GM21619 (cell line): Measurements from ENCODE around the gene PREX1.
"Not testable (repeated sequence)": the region's sequence is repeated elsewhere in the genome, so short reads cannot be mapped to it uniquely, and the experiment has no call there.

Source experiments
- ATAC-seq: cut with Tn5 transposase; IDR thresholded peaks from one replicate; pipeline ENCODE4 v1.9.1; 2021; ENCODE audit not compliant: unreplicated experiment

Gene PREX1

DNA sequence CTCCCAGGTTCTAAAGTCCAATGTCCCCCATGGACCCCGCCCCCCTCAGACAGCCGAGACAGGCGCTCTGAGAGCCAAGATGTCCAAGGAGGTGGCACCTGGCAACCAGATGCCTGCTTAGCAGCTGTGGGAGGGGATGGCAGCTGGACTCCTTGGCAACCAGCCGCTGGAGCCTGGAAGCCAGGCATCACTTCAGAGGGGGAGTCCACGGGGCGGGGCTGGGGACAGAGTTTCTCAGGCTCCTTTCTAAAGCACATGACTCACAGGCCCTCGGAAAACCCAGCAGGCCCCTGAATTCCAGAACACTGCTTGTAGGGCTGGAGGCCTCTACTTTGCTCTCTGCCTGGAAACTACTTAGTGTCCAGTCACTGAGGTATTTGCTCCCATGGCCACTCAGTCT lies 51.5 kb downstream of the PREX1 start:
- no peak for ATAC-seq

DNA sequence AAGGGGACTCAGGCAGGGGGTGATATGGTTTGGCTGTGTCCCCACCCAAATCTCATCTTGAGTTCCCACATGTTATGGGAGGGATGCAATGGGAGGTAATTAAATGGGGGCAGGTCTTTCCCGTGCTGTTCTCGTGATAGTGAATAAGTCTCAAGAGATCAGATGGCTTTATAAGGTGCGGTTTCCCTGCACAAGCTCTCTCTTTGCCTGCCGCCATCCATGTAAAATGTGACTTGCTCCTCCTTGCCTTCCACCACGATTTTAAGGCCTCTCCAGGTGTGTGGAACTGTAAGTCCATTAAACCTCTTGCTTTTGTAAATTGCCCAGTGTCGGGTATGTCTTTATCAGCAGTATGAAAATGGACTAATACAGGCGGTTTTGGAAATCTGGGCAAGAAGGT lies 52.3 kb downstream of the PREX1 start:
- ATAC-seq = not testable (repeated sequence)

DNA sequence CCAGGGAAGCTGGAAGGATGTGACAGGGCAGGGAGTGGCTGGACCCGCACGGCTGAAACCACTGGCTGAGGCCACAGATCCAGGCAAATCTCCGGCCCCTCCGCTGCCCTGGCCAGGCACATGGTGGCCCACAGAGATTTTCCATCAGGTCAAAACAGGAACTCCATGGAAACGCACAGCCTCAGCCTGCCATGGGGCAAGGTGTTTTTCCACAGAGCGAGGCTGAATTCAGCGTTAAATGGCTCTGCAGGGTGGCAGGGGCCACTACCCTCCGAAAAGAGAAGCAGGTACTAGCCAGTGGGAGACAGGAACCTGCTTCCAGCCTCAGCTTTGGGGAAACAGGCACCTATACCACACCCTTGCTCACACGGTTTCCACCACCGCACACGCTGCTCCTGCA lies 53.1 kb downstream of the PREX1 start:
- no peak for ATAC-seq

DNA sequence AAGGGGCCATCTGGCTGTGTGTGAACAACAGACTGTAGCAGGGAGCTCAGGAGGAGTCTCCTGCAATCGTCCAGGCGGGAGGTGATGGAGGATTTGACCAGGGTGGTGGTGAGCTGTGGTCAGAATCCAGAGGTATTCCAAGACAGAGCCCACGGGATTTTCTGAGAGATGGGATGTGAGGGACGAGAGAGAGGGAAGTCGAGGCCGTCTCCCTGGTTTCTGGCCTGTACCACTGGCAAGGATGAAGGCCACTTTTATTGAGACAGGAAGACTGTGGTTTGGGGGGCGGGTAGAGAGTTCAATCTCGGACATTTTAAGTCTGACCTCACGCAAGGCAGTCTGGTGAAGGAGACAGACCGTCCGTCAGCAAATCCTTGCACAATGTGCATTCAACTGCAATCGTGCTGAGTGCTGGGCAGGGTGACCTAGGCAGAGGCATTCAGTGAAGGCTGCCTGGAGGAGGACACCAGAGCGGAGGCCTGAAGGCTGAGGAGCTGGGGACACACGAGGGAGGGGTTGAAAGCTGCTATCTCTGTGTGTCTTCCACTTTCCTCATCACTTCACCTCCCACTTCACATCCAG lies 53.9 kb downstream of the PREX1 start:
- no peak for ATAC-seq

DNA sequence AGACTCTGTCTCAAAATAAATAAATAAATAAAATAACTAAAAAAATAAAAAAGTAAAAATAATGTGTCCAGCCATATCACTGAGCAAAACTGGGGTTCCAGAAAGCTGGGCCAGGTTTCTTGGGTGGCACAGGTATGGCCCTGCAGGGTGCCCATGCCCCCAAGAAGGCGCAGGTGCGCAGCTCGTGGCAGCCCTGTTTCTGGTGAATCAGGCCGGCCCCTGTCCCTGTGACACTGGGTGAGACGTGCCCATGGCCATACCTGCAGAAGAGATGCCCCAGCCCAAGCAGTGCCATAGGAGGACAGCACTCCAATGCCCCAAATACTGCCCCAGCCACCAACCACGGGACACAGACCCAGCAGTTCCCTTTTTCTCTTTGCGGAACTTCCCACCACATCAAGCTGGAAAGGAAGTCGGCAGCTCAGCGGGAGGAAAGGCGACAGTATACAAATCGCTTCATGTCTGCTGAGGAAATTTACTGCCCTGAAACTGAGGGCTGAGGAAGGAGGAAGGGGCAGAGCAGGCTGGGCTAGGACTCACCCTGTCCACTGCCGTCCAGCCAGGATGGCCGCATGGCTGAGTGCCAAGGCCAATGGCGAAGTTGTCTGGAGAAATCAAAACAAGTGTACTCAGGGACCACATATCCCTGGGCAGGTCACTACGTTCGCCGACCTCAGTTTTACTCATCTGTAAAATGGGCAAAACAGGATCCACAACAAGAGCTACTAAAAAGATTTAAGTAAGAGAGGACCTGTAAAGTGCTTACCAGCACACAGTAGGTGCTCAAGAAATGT lies 55.4 kb downstream of the PREX1 start:
- no peak for ATAC-seq

DNA sequence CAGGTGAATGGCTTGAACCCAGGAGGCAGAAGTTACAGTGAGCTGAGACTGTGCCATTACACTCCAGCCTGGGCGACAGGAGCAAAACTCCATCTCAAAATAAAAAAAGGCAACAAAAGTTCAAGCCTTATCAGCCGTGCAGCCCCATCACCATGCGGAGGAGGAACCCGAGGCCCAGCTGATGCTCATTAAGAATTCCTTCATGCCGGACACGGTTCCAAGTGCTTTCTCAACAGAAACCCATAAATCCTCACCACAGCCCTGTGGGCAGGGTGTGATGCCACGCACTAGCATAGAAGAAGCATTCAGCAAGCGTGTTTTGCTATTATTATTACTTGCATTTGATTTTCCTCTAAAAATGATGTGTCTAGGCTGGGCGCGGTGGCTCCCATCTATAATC lies 56.3 kb downstream of the PREX1 start:
- ATAC-seq = no peak

DNA sequence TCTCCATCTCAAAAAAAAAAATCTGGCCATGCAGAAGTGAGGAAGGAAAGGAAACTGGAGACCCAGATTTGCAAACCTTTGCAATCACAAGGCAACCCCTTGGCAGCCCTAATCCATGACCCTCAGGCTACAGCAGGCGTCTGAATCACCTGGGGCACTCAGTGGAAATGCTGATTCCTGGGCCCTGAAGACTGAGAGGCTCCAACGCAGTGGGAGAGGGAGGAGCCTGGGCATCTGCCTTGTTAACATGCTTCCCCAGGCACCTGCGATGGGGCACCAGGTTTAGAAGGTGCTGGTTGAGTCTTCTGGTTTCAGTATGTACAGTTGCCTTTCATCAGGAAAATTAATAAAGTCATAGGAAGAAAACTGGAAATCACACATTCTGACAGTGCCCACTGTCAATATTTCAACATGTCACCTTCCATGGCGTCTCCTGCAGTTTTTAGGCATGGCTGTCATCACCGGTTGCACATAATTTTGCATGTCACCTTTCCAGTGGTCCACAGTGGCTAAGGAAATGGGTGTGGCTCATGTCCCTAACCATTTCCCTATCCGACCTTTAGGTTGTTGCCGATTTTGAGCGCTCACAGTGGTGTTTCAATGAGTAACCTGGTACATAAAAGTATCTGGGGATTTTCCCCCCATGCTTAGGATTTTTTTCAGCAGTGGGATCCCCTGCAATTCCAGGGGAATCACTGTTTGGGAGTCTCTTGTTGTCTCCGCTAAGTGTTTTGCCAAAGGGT lies 56.9 kb downstream of the PREX1 start:
- no peak for ATAC-seq

DNA sequence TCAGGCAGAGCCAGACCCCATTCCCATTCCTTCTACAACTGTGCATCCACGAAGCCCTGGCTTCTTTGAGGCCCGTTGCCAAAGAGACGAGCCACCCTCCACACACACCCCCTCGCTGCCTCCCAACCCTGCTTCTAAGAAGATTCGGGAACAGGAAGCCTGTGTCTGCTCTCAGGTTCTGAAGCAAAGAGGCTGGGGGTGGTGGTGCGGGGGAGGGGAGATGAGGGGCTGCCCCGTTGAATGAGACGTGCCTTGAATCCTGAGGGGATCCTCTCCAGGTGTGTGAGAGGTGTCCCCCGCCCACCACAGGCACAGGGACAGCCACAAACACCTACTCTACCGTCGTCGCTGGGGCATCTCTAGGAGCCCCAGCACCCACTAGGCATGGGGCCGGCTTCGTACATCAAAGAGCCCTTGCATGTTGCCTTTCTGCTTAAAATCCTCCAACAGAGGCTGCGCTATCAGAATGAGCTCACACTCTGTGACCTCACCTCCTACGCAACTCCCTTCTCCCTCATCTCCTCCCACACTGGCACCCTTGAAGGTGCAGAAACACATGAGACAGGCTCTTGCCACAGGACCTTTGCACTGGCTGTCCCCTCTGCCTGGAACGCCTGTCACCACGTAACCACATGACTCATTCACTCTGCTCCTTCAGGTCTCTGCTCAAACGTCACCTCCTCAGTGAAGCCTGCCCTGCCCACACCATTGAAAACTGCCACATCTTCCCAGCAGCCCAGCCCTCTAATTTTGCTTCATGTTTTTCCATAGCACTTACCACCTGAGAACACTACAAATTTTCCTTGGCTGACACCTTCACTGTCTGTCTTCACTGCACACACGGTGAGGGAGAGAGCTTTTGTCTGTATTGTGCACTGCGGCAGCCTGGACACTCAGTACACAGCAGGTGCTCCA lies 58.5 kb downstream of the PREX1 start:
- no peak for ATAC-seq

DNA sequence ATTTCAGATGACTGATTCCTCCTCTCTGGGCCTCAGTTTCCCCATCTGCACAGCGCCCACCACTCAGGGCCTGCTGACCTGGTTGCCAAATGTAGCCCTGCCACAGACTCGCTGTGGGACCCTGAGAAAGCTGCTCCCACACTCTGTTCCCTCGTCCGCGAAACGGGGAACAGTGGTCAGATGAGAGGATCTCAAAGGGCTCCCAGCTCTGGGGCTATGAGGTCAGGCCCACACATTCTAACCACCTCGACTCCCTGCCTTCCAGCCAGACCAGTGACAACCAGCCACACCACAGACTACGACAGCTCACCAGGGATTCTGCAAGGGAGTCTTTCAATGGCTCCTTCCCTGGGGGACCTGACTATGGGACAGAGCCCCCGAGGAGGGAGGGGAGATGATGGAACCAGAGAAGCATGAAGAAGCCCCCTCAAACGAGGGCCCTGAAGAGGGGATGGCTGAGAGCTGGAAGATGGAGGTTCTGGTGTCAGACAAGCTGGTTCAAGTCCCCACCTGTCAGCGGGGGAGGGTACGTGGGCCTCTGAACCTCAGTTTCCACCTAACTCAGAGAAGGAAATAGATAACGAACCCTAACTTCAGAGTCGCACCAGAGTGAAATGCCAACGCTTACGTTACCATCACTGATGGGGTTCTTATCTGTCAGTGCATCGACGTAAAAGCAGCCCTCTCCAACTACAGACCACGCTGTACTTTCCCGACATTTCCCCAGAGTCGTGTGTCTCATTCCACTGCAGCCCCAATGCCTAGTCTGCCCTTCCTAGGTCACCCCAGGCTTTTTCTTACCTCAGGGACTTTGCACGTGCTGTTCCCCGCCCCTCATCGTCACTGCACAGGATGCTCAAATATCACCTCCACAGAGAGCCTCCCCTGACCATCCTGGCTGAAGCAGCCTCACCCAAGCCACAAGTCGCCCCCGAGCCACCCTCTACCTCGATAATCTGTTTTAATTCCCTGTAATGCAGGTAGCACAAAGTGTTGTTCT lies 60.5 kb downstream of the PREX1 start:
- no peak for ATAC-seq

DNA sequence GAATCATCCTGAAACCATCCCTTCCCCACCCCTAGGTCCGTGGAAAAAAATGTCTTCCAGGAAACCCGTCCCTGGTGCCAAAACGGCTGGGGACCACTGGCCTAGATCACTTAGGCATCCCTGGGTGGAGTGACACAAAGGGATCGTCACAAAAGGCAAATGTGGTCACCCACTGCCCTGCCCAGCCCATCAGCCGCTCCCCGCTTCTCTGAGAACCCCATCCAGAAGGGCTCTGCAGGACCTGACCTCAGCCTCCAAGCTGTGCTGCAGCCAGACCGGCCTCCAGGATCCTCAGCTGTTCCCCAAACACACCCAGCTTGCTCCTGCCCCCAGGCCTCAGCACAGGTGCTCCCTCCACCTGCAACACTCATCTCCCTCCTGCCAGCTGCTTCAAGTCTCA lies 61.6 kb downstream of the PREX1 start:
- no peak for ATAC-seq

DNA sequence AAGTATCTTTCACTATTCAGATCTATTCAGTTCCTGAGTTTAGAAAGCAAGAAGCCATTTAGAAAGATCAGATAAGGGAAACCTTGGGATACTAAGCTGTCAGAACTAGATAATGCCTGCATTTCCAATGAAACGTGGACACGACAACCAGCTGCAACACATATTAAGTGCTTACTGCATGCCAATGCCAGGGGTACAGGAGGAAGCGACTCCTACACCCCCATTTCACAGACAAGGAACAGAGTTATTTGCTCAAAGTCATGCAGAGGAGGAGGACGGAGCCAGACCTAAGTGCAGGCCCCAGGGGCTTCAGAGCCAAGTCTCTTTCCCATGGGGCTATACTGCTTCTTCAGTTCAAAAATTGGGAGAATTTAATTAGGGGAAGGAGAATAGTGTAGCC lies 62.4 kb downstream of the PREX1 start:
- ATAC-seq = no peak

DNA sequence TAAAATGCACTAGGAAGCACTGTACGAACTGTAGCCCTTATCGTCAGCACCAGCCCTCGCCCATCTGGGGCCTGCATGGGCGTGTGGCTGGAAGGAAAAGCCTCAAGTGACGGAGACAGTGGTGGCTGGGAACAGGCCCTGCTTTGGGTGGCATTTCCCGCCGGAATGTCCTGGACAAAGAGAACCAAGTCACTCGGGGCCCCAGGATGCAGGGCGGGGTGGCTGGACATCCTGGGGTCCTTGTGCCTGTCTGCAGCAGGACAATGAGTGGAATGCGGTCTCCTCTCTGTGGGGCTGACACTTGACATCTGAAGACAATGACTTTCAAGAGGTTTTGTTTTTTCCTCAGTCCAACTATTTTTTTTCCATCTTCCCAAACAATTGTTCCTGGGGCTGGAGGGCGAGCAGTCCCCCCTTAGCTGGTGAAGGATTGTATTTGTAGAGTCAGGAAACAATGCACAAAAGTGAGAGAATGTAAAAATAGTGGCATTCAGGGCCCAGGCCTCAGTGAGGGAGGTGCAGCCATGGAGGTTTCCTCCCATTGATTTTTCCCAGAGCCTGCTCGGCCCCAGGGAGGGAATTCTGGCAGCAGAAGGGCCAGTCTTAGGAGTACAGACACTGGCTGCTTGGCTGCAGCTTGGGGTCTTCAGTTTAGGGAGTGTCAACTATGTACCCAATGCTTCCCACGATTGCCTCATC lies 64.4 kb downstream of the PREX1 start:
- ATAC-seq = no peak

DNA sequence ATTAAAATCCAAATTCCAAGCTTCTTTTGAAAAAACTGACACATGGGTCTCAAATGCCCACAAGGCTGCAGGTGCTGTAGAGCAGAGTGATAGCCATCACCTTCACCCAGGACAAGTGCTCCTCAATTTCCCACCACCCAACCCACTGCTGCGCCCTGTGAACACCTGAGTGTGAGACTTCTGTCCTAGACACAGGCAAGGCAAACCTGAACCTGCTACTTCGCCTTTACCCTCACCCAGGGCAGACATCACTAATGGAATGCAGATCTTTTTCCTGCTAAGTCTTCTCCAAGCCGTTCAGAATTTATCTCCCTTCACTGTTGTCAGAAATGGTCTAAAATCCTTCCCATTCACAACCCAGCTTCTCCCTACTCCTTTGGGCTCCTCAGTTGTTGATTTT lies 65.9 kb downstream of the PREX1 start:
- no peak for ATAC-seq

DNA sequence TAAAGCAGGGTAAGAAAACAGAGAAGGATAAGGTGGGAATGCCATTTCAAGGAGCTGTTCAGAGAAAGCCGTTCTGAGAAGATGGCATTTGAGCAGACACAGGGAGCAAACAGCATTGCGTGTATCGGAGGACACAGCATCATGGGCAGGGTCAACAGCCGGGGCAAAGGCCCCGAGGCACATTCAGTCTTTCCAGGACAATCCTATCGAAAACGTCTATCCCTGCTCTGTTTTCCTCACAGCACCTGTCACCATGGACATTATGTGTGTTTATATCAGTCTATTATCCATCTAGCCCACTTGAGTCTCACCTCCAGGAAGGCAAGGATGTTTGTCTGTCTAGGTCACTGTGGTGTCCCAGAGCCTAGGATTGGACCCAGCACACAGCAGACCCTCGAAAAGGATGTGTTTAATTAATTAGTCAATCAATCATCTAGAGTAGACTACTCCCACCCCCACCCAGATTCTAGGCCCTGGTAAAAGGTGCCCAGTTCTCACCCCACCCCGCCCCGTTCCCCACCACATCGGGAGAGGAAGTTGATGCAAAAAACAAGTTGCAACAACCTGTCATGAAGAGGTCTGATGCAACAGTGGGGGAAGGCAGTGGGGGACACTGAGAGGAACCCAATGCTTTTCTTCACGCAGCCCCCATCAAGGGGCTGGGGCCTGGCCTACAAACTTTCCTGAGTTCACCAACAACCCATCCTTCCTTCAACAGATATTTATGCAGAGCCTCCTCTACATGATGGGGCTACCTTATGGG lies 66.6 kb downstream of the PREX1 start:
- ATAC-seq = no peak

DNA sequence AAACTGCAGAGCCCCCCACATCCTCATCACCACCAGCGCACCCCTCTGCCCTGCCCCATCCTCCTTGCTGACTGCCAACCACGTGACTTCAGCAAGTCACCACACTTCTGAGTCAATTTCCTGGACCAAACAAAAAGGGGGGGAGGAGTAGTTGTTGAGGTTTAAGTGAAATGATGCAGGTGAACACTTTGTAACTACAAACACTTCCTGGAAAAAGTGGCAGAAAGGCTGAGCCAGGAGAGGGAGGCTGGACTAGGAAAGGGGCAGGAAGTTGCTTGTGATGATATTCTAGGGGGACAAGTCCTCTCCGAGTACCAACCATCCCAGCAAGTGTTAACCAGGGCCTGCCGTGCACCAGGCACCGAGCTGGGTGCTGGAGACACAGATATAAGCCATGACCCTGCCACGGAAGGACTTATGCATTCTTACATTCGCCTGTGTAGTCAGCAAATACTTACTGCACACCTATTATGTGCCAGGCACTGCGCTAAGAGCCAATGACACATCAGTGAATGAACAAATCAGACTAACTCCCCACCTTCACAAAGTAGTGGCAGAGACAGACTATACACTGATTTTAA lies 67.3 kb downstream of the PREX1 start:
- peak; percentile 63 for ATAC-seq

DNA sequence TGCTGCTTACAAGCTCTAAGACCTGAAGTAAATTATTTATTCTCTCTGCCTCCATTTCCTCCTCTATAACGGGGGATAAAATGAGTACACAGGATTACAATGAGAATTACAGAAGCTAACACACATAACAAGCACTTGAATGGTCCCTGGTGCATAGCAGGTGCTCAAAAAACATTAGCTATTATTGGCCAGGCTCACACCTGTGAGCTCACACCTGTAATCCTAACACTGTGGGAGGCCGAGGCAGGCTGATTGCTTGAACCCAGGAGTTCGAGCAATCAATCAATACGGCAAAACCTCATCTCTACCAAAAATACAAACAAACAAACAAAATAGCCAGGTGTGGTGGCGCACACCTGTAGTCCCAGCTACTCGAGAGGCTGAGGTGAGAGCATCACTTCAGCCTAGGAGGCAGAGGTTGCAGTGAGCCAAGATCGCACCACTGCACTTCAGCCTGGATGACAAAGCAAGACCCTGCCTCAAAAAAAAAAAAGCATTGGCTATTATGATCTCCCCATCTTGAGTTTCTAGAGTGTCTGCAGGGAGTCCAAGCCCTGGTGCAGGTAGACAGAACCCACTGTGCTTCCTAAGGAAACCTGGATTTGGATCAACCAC lies 68.1 kb downstream of the PREX1 start:
- no peak for ATAC-seq

DNA sequence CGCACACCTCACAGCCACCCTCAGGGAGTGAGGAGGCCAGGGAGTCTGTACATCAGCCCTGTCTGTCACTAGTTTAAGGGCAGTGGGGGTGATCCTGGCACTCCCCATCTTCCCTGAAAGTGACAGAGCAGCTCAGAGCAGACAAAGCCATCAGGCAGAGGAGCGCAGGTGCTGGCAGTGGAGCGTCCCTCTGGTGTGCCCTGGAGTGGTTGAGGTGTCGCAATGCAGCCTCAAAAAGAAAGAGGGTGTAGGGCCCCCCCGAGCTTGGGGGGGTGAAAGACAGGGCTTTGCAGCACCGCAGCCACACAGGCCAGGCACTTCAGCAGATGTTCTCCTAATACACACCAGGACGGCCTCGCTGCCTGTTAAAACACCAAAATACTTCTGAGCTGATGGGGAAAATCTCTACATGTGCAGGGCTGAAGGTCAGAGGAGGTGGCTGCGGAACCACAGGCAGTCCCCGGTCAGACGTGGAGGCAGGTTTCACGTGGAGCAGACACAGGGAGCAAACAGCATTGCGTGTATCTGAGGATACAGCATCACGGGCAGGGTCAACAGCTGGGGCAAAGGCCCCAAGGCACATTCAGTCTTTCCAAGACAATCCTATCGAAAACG lies 69.5 kb downstream of the PREX1 start:
- ATAC-seq = no peak
